ENCODE results near the gene TMTC4.

Gene TMTC4

GRCh38 chr13:100657881-100658315 lies 16.7 kb downstream of the TMTC4 start:
- no peak for DNase-seq (ENCODE audit: low spot score)
- TF ChIP-seq CTCF (IDR thresholded peaks at IDR 0.05), result no peak
- Histone ChIP-seq H3K4me3 (no peak overlapping the region), H3K27ac (no peak overlapping the region)

- no peak for TF ChIP-seq CTCF (IDR thresholded peaks at IDR 0.05)
- no peak for DNase-seq (ENCODE audit: low spot score)
- no peak overlapping the region for H3K27ac ChIP-seq
- no peak overlapping the region for H3K4me3 ChIP-seq
Observed at GRCh38 chr13:100652510-100652909, 22.1 kb downstream of the TMTC4 start.

- no peak overlapping the region for H3K27ac ChIP-seq
- no peak for DNase-seq (ENCODE audit: low spot score)
- no peak for TF ChIP-seq CTCF (IDR thresholded peaks at IDR 0.05)
Observed at GRCh38 chr13:100650326-100650725, 24.3 kb downstream of the TMTC4 start.

GRCh38 chr13:100648354-100648753 lies 26.2 kb downstream of the TMTC4 start:
- no peak for DNase-seq (ENCODE audit: low spot score)
- Histone ChIP-seq H3K27ac (no peak overlapping the region), H3K4me3 (no peak overlapping the region)
- TF ChIP-seq CTCF (IDR thresholded peaks at IDR 0.05), result no peak

More at GRCh38 chr13:100650326-100650725, 24.3 kb downstream of the TMTC4 start:
- H3K4me3 ChIP-seq, result no peak overlapping the region

- Histone ChIP-seq H3K27ac (no peak overlapping the region), H3K4me3 (no peak overlapping the region)
- TF ChIP-seq CTCF (IDR thresholded peaks at IDR 0.05), result no peak
- DNase-seq (ENCODE audit: low spot score), result no peak
Observed at GRCh38 chr13:100646871-100647270, 27.7 kb downstream of the TMTC4 start.

GRCh38 chr13:100646030-100646673 lies 28.4 kb downstream of the TMTC4 start:
- Histone ChIP-seq H3K27ac (no peak overlapping the region), H3K4me3 (no peak overlapping the region)
- no peak for TF ChIP-seq CTCF (IDR thresholded peaks at IDR 0.05)
- DNase-seq (ENCODE audit: low spot score), result no peak

GRCh38 chr13:100645382-100645781 lies 29.2 kb downstream of the TMTC4 start:
- Histone ChIP-seq H3K4me3 (no peak overlapping the region), H3K27ac (no peak overlapping the region)
- DNase-seq (ENCODE audit: low spot score), result no peak
- no peak for TF ChIP-seq CTCF (IDR thresholded peaks at IDR 0.05)
